ENCODE results near the gene RFX3. TPM values are rescaled to one million over a fixed set of nuclear protein-coding genes. Genes with fewer than 3 reads are reported as not detected.

The RFX3 gene
- total and polyA plus RNA-seq, 2 of the 13 experiments (the other 11 are each of a cell fraction or from before 2014, with no cell fraction given) = 2.7 to 5.3 TPM

GRCh38 chr9:3359778-3360177, 166.0 kb downstream of the RFX3 start:
- H3K9ac ChIP-seq (ENCODE audit: insufficient read depth, low read depth, low read length) = no peak overlapping the region
- in situ Hi-C loops (cut with HindIII; ENCODE audit: extremely low pct_ligation_motif_present, low pct_unique_long_range_greater_than_20kb) = no loop called here
- ATAC-seq (no peak), FAIRE-seq (no peak), DNase-seq (ENCODE audit: low spot score) (no peak)
- H3K4me1 ChIP-seq (ENCODE audit: insufficient read depth, low read length) = 0 out of 2 replicates have a peak, but pooled peaks cover 5% of the 10 kb centered on the region
- no peak for TF ChIP-seq HCFC1 (IDR thresholded peaks at IDR 0.05; ENCODE audit: low read depth, low read length)
- H3K27ac ChIP-seq (ENCODE audit: extremely low read length, insufficient read depth, low read length) = no peak overlapping the region
- 69% methylated on average over 1 of the region's 1 CpG for WGBS (ENCODE audit: low lambda C conversion rate)
- H3K27me3 ChIP-seq (ENCODE audit: control insufficient read depth in 1 of 2, insufficient read depth in 2 of 2, low read length in 2 of 2) = no peaks in the 10 kb centered on the region
- H3K9me3 ChIP-seq (ENCODE audit: low read length) = no peaks in the 10 kb centered on the region
- H4K20me1 ChIP-seq (ENCODE audit: insufficient read depth, low read length) = no peaks in the 10 kb centered on the region
- intact Hi-C loops (cut with micrococcal nuclease; ENCODE audit: unreplicated experiment) = no loop called here
- no peak overlapping the region for H2AFZ ChIP-seq (ENCODE audit: low read length)
- H3K79me2 ChIP-seq (ENCODE audit: insufficient read depth, low read length) = no peaks in the 10 kb centered on the region
- ChIA-PET POLR2A (no interaction called here), CTCF (ENCODE audit: low intra/inter-chr PET ratio, low total read pairs) (no interaction called here)
- no peaks in the 10 kb centered on the region for H3K36me3 ChIP-seq (replicated peaks in 1 of 2; ENCODE audit: control insufficient read depth in 1 of 2, insufficient read depth in 2 of 2, low read length in 2 of 2)
- H3K4me2 ChIP-seq (ENCODE audit: low read depth, low read length) = no peak overlapping the region
- no TSS peak for BruUV-seq (replicated peaks)
- H3K4me3 ChIP-seq (replicated peaks in 1 of 3; ENCODE audit: insufficient read depth in 1 of 3, low read depth in 2 of 3, low read length in 3 of 3) = no peak overlapping the region

GRCh38 chr9:3359048-3359692, 166.6 kb downstream of the RFX3 start:
- Histone ChIP-seq H3K36me3 (replicated peaks in 1 of 2; ENCODE audit: control insufficient read depth in 1 of 2, insufficient read depth in 2 of 2, low read length in 2 of 2) (no peaks in the 10 kb centered on the region), H3K9ac (ENCODE audit: insufficient read depth, low read depth, low read length) (no peak overlapping the region), H3K9me3 (ENCODE audit: low read length) (no peaks in the 10 kb centered on the region), H3K4me3 (replicated peaks in 1 of 3; ENCODE audit: insufficient read depth in 1 of 3, low read depth in 2 of 3, low read length in 3 of 3) (no peak overlapping the region), H3K27ac (ENCODE audit: extremely low read length, insufficient read depth, low read length) (no peak overlapping the region), H3K4me1 (ENCODE audit: insufficient read depth, low read length) (0 out of 2 replicates have a peak, but pooled peaks cover 5% of the 10 kb centered on the region), H3K79me2 (ENCODE audit: insufficient read depth, low read length) (no peaks in the 10 kb centered on the region), H3K27me3 (ENCODE audit: control insufficient read depth in 1 of 2, insufficient read depth in 2 of 2, low read length in 2 of 2) (no peaks in the 10 kb centered on the region), H4K20me1 (ENCODE audit: insufficient read depth, low read length) (no peaks in the 10 kb centered on the region), H2AFZ (ENCODE audit: low read length) (no peak overlapping the region), H3K4me2 (ENCODE audit: low read depth, low read length) (no peak overlapping the region)
- ChIA-PET POLR2A (no interaction called here), CTCF (ENCODE audit: low intra/inter-chr PET ratio, low total read pairs) (no interaction called here)
- no peak for DNase-seq (ENCODE audit: low spot score)
- BruUV-seq (replicated peaks) = no TSS peak
- in situ Hi-C loops (cut with HindIII; ENCODE audit: extremely low pct_ligation_motif_present, low pct_unique_long_range_greater_than_20kb) = no loop called here
- ATAC-seq = no peak
- no peak for TF ChIP-seq KIAA2018 (CRISPR knock-in tag; IDR thresholded peaks at IDR 0.05; ENCODE audit: borderline replicate concordance)
- TF ChIP-seq ZNF775 (CRISPR knock-in tag; IDR thresholded peaks at IDR 0.05; ENCODE audit: borderline replicate concordance) = no peak
- TF ChIP-seq ZNF644 (CRISPR knock-in tag; IDR thresholded peaks at IDR 0.05; ENCODE audit: low read depth) = no peak
- TF ChIP-seq ZNF691 (CRISPR knock-in tag; IDR thresholded peaks at IDR 0.05; ENCODE audit: borderline replicate concordance, low read depth) = no peak
- no peak for TF ChIP-seq SALL1 (CRISPR knock-in tag; IDR thresholded peaks at IDR 0.05)
- TF ChIP-seq IRF1 (CRISPR knock-in tag; IDR thresholded peaks at IDR 0.05; ENCODE audit: low read depth) = no peak
- no peak for FAIRE-seq
- intact Hi-C loops (cut with micrococcal nuclease; ENCODE audit: unreplicated experiment) = no loop called here
- 94% methylated on average over 5 of the region's 5 CpGs for WGBS (ENCODE audit: low lambda C conversion rate)

All from HepG2 (cell line).